ENCODE results near the gene OXNAD1.

- no peak for TF ChIP-seq YY1 (IDR thresholded peaks at IDR 0.05; ENCODE audit: extremely low read depth, insufficient replicate concordance, low read depth, low read length)
- no peak for TF ChIP-seq FOSL1 (IDR thresholded peaks at IDR 0.05; ENCODE audit: low read depth)
- TF ChIP-seq, protein P1, sequence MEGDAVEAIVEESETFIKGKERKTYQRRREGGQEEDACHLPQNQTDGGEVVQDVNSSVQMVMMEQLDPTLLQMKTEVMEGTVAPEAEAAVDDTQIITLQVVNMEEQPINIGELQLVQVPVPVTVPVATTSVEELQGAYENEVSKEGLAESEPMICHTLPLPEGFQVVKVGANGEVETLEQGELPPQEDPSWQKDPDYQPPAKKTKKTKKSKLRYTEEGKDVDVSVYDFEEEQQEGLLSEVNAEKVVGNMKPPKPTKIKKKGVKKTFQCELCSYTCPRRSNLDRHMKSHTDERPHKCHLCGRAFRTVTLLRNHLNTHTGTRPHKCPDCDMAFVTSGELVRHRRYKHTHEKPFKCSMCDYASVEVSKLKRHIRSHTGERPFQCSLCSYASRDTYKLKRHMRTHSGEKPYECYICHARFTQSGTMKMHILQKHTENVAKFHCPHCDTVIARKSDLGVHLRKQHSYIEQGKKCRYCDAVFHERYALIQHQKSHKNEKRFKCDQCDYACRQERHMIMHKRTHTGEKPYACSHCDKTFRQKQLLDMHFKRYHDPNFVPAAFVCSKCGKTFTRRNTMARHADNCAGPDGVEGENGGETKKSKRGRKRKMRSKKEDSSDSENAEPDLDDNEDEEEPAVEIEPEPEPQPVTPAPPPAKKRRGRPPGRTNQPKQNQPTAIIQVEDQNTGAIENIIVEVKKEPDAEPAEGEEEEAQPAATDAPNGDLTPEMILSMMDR (IDR thresholded peaks at IDR 0.05 in 2 of 3, conservative IDR thresholded peaks at IDR 0.05 in 1 of 3; ENCODE audit: borderline replicate concordance in 1 of 3, insufficient read depth in 1 of 3, low read depth in 2 of 3, low read length in 2 of 3) = no peak
- no peak for TF ChIP-seq POLR2AphosphoS5 (IDR thresholded peaks at IDR 0.05; ENCODE audit: low read depth, low read length)
- no peak for TF ChIP-seq ZNF274 (IDR thresholded peaks at IDR 0.05; ENCODE audit: low read depth, low read length)
- TF ChIP-seq, protein P2, sequence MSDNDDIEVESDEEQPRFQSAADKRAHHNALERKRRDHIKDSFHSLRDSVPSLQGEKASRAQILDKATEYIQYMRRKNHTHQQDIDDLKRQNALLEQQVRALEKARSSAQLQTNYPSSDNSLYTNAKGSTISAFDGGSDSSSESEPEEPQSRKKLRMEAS (IDR thresholded peaks at IDR 0.05) = no peak
- TF ChIP-seq EZH2 (IDR thresholded peaks at IDR 0.05) = no peak
- no peak for TF ChIP-seq POLR2A (IDR thresholded peaks at IDR 0.05; ENCODE audit: borderline replicate concordance, extremely low read depth, insufficient read depth, insufficient read length)
- TF ChIP-seq ZBTB33 (IDR thresholded peaks at IDR 0.05; ENCODE audit: extremely low read depth, insufficient replicate concordance, low read length) = no peak
- TF ChIP-seq EZH2phosphoT487 (IDR thresholded peaks at IDR 0.05; ENCODE audit: borderline replicate concordance) = no peak
- no peak for TF ChIP-seq JUND (IDR thresholded peaks at IDR 0.05)
These were observed 24.3 kb downstream of the OXNAD1 start for GRCh38 chr3:16289144-16289889.

Data from HCT116 (cell line).